Stimulated activated CD4-positive, alpha-beta T cell treated with anti-CD3 and anti-CD28 coated beads, Interleukin-1b, Interleukin-23, amount 100 ng/mL, for 4 hours (primary cell): ENCODE data around the gene CHFR.
"Not testable (repeated sequence)": the region's sequence is repeated elsewhere in the genome, so short reads cannot be mapped to it uniquely, and the experiment has no call there.

Experiments
- DNase-seq, 2 donors: peaks; one replicate each; pipeline ENCODE4 v3.0.0-alpha.2; 2020; ENCODE audit warnings: low read depth in 2 of 2

Gene CHFR

GRCh38 chr12:132840536-132840935 lies 46.9 kb downstream of the CHFR start:
- DNase-seq = no peak

- no peak for DNase-seq
Observed at GRCh38 chr12:132839558-132840235, 47.7 kb downstream of the CHFR start.

GRCh38 chr12:132838410-132839080 lies 48.9 kb downstream of the CHFR start:
- no peak for DNase-seq

- no peak for DNase-seq
Observed at GRCh38 chr12:132837693-132838409, 49.6 kb downstream of the CHFR start.

DNA sequence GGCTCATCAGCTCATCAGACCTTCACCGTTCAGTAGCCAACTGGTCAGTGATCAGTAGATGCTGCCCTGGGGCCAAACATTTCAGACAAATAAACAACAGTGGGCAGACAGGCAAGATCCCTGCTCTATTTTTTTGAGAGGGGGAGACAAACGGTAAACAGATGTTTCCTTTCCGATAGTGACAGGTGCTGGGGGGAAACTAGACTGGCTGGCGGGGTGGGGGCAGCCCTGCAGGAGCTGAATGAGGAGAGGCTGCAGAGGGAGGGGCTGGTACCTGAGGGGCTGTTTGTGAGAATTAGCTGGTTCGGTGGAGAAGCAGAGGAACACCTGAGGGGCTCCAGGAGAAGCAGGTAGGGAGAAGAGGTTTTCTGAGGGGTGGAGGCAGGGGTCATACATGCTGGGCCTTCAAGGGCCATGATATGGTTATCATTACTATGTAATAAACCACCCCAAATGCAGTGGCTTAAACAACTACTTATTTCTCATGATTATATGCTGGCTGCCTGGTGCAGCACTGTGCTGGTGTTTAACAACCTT lies 50.5 kb downstream of the CHFR start:
- no peak for DNase-seq

DNA sequence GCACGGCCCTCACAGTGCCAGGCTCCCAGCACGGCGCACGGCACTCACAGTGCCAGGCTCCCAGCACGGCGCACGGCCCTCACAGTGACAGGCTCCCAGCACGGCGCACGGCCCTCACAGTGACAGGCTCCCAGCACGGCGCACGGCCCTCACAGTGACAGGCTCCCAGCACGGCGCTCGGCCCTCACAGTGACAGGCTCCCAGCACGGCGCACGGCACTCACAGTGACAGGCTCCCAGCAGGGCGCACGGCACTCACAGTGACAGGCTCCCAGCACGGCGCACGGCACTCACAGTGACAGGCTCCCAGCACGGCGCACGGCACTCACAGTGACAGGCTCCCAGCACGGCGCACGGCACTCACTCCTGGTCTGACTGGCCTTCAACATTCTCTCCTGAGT lies 51.2 kb downstream of the CHFR start:
- not testable (repeated sequence) for DNase-seq

- no peak for DNase-seq
Observed at GRCh38 chr12:132835076-132836025, 52.1 kb downstream of the CHFR start.

GRCh38 chr12:132834181-132834711 lies 53.2 kb downstream of the CHFR start:
- DNase-seq = no peak

DNA sequence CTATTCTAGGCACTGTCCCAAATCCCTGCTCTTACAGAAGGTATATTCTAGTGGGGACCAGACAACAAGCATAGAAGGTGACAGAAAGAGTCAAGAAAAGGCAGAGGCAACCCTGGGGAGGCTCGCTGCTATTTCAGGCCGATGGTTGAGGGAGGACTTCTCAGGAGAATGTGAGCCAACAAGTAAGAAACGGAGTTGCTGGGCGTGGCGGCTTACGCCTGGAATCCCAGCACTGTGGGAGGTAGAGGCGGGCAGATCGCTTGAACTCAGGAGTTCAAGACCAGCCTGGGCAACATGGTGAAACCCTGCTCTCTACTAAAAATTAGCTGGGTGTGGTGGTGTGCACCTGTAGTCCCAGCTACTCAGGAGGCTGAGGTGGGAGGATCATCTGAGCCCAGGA lies 54.1 kb downstream of the CHFR start:
- DNase-seq = no peak

DNA sequence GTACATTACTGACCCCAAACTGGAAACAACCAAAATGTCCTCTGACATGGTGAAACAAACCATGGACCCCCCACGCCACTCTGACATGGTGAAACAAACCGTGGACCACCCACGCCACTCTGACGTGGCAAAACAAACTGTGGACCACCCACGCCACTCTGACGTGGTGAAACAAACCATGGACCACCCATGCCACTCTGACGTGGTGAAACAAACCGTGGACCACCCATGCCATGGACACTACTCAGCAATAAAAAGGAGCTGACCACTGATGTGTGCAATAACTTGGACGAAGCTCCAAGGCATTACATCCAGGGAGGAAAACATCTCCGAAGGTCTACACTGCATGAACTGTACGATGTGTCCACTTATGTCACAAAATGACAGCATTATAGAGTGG lies 55.6 kb downstream of the CHFR start:
- DNase-seq = no peak

DNA sequence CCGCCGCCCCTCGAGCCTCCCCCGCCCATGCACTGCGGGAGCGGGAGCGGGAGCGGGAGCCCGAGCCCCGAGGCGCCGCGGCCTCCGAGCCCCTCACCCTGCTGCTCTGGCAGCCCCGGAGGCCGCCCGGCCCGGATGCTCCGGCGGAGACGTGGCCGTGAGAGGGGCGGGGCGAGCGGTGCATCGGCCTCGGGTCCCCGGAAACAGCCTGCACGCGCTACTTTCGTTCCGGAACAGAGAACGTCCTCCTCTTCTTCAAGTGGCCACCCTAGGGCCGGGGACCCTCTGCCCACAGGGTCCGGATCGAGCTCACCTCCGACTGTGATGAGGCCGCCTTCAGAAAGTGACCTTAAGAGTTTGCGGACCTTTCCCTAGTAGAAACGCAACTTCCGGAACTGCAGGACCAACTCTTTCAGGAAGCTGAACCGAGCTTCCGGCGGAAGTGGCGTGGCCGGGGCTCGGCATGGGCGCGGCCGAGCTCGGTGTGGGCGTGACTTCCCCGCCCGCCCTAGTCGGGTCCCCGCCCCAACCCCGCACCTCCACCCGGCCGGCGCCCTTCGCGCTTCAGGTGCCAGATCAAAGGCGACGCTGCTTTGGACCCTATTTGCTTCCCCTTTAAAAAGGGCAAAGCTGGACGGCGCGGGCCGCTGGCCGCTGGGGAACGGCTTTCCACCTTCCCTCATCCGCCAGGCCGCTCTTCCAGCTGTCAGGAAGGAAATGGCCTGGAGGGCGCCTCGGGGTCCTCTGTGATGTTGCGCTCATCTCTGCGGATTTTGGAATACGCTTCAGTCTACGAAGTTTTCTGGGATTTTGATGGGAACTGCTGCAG lies 58.5 kb downstream of the CHFR start, which contains the start of gene GOLGA3:
GOLGA3 (minus strand) TSS at position 164 of the 829 bp plus-strand sequence. CDS start 6,741 bp downstream, outside the sequence.
- peak; percentile 91 to 93 for DNase-seq

DNA sequence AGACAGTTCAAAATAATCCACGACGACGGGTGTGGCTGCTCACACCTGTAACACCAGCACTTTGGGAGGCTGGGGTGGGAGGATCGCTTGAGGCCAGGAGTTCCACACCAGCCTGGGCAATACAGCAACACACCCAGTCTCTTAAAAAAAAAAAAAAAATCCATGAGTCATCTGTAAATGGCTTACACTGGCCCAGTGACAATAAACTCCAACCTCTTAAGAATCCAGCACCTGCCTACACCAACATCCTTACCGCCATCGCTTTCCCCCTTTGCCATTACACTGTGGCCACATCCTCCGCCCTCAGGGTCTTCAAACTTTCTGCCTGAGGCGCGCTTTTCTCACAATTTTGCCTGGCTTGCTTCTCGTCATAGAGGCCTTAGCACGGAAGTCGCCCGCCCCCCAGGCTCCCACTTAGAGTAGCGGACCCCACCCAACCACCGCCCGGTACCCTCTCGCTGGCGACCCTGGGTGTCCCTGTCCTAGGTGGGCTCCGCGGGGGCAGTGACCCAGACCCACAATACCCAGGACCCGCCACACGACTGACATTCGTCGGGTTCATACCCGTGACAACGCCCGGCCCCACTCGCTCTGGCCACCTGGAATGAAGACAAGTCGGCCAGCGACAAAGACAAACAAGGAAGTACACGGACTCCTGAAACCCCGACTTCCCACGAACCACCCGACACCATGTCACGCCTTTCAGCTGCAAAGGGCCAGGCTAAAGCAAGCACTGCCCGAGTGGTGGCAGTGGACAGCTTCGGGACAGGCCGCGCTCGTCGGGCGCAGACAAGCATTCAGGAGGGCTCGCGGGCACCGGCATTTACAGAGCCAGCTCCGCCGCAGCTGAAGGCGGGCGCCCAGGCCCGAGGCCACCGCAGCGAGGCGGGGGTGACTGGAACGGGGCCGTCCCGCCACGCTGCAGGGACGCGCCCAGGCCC lies 59.4 kb downstream of the CHFR start:
- DNase-seq = peak in 1 of 2 donors; percentile 18

DNA sequence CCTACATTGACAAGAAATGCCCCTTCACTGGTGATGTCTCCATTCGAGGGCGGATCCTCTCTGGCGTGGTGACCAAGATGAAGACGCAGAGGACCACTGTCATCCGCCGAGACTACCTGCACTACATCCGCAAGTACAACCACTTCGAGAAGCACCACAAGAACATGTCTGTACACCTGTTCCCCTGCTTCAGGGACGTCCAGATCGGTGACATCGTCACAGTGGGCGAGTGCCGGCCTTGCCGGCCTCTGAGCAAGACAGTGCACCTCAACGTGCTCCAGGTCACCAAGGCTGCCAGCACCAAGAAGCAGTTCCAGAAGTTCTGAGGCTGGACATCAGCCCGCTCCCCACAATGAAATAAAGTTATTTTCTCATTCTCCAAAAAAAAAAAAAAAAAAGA lies 61.5 kb downstream of the CHFR start:
- DNase-seq = no peak

GRCh38 chr12:132825089-132825488 lies 62.3 kb downstream of the CHFR start:
- no peak for DNase-seq

GRCh38 chr12:132824053-132824452 lies 63.4 kb downstream of the CHFR start:
- no peak for DNase-seq

DNA sequence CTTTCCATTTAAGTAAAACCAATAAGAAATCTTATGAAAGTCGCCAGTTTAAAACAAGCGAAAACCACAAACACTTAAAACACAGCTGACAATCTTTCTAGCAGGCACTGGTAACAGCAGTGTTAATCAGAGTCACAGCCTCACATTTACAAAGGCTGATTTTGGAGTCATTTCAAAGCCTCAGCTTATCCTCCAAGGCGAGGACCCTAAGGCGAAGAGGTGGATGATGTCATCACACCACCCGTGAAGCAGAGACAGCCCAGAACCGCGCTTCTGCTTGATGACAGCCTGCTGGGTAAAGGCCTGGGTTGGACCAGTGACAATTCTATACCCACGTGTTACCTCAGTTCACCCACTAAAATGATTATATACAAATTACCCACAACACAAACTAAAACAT lies 68.8 kb downstream of the CHFR start:
- DNase-seq = no peak

GRCh38 chr12:132814232-132814631 lies 73.2 kb downstream of the CHFR start:
- DNase-seq = no peak

DNA sequence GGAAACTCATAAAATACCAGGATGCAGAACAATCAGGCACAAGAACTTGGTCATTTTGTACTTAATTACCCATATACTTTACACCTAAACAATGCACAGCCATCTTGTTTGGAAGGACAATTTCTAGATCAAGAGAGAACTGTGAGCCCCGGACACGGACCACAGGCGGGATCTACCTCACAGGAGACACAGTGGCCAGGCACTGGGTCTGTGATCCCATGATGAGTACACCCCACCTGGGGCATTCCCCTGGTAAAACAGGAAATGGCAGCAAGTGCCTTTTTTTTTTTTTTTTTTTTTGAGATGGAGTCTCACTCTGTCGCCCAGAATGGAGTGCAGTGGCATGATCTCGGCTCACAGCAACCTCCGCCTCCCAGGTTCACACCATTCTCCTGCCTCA lies 74.0 kb downstream of the CHFR start:
- no peak for DNase-seq
